HG02970 (cell line): Measurements from ENCODE around the gene TIMM8B.
"Not testable (repeated sequence)": the region's sequence is repeated elsewhere in the genome, so short reads cannot be mapped to it uniquely, and the experiment has no call there.

Experiments used
- ATAC-seq: cut with Tn5 transposase; IDR thresholded peaks from one replicate; pipeline ENCODE4 v1.9.1; 2021; ENCODE audit warnings: mild to moderate bottlenecking, moderate library complexity, moderate number of reproducible peaks; ENCODE audit not compliant: unreplicated experiment, low FRiP score

TIMM8B gene

GRCh38 chr11:112085822-112086421 lies 634 bp downstream of the TIMM8B start:
- ATAC-seq, result peak; percentile 16

GRCh38 chr11:112082729-112083128 lies 3.8 kb downstream of the TIMM8B start:
- ATAC-seq, result no peak

GRCh38 chr11:112073941-112074811 lies 12.4 kb downstream of the TIMM8B start, which contains the start of the genes NKAPD1 and PIH1D2:
Gene NKAPD1, plus strand, starts transcription at chr11:112074299. Its CDS starts 1,276 bp downstream, at chr11:112075575.
Gene PIH1D2, minus strand, starts transcription at chr11:112074017. Its CDS starts 843 bp downstream, at chr11:112073174.
- ATAC-seq, result peak; percentile 84

- ATAC-seq, result no peak
Observed at GRCh38 chr11:112062923-112063322, 23.6 kb downstream of the TIMM8B start.

GRCh38 chr11:112058103-112058502 lies 28.5 kb downstream of the TIMM8B start:
- no peak for ATAC-seq

GRCh38 chr11:112057170-112057569 lies 29.4 kb downstream of the TIMM8B start:
- ATAC-seq, result no peak

GRCh38 chr11:112051768-112052167 lies 34.8 kb downstream of the TIMM8B start:
- ATAC-seq, result no peak

GRCh38 chr11:112050721-112051120 lies 35.8 kb downstream of the TIMM8B start:
- peak; percentile 56 for ATAC-seq

GRCh38 chr11:112049777-112050176 lies 36.8 kb downstream of the TIMM8B start:
- ATAC-seq, result no peak

- not testable (repeated sequence) for ATAC-seq
Observed at GRCh38 chr11:112048256-112048655, 38.3 kb downstream of the TIMM8B start.

- not testable (repeated sequence) for ATAC-seq
Observed at GRCh38 chr11:112046647-112047046, 39.9 kb downstream of the TIMM8B start.

- ATAC-seq, result no peak
Observed at GRCh38 chr11:112044961-112045360, 41.6 kb downstream of the TIMM8B start.

- no peak for ATAC-seq
Observed at GRCh38 chr11:112042961-112043304, 43.6 kb downstream of the TIMM8B start.

GRCh38 chr11:112042161-112042960 lies 44.2 kb downstream of the TIMM8B start:
- no peak for ATAC-seq

GRCh38 chr11:112037527-112037926 lies 49.0 kb downstream of the TIMM8B start:
- no peak for ATAC-seq
